RWPE2 (cell line): Measurements from ENCODE around the gene GFM1.
A peak's percentile ranks its signal among the peaks of the same experiment; 100 is the strongest.

Experiments
- ATAC-seq: fragments of 200-7000 bp; cut with Tn5 transposase; 3 replicates; pipeline ENCODE4 v1.9.1; 2021; ENCODE audit warnings: low read depth
- DNase-seq: peaks from one replicate; pipeline ENCODE4 v3.0.0-alpha.2; 2020; ENCODE audit warnings: low spot score
- H3K27ac ChIP-seq: fragments of 450-650 bp; 2 replicates; pipeline ENCODE4 v1.5.1; 2017; ENCODE audit warnings: mild to moderate bottlenecking; ENCODE audit not compliant: poor library complexity, severe bottlenecking
- H3K27me3 ChIP-seq: fragments of 250-450 bp; sonication (Bioruptor Pico); 2 replicates; pipeline ENCODE4 v1.5.1; 2021; ENCODE audit warnings: mild to moderate bottlenecking, moderate library complexity; ENCODE audit not compliant: insufficient read depth, poor library complexity, severe bottlenecking
- H3K36me3 ChIP-seq: fragments of 250-450 bp; sonication (Bioruptor Pico); 2 replicates; pipeline ENCODE4 v1.5.1; 2020; ENCODE audit warnings: low read depth, mild to moderate bottlenecking, moderate library complexity
- H3K4me1 ChIP-seq: fragments of 250-450 bp; sonication (Bioruptor Pico); 2 replicates; pipeline ENCODE4 v1.5.1; 2021; ENCODE audit warnings: mild to moderate bottlenecking, moderate library complexity; ENCODE audit not compliant: insufficient read depth, poor library complexity, severe bottlenecking
- H3K4me3 ChIP-seq: fragments of 250-450 bp; sonication (Bioruptor Pico); 2 replicates; pipeline ENCODE4 v1.5.1; 2021; ENCODE audit warnings: mild to moderate bottlenecking, moderate library complexity; ENCODE audit not compliant: severe bottlenecking
- H3K9me3 ChIP-seq: fragments of 250-450 bp; sonication (Bioruptor Pico); 2 replicates; pipeline ENCODE4 v1.5.1; 2021; ENCODE audit warnings: mild to moderate bottlenecking, moderate library complexity; ENCODE audit not compliant: severe bottlenecking
- TF ChIP-seq, protein P1 (sequence below): fragments of 450-650 bp; IDR thresholded peaks from one replicate; pipeline ENCODE4 v1.5.1; 2017; ENCODE audit warnings: mild to moderate bottlenecking, moderate library complexity; ENCODE audit not compliant: poor library complexity, severe bottlenecking

Gene GFM1

DNA sequence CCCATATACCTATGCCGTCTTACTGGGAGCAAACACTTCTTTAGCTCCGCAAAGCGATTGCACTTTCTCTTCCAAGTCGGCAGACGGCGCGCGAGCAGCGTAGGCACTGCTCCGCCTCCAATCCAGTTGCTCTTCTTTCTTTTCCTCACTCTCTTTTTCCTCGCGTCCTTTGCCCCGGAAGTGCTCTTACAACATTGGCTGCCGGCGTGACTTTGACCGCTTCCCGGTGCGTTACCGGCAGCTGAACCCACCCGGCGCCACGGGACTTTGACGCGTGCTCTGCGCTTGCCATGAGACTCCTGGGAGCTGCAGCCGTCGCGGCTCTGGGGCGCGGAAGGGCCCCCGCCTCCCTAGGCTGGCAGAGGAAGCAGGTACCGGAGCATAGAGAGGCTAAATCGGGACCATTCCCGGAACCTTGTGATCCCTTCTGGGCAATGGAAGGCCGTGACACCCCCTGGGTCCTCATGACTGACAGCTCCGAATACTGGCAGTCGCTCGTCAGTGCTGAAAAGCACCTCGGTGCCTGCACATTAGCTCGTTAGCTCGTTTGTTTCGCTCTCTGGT, at the start of gene GFM1:
Gene GFM1 (plus strand): TSS at position 183 of the 564 bp plus-strand sequence. CDS start 108 bp downstream, at position 291.
- TF ChIP-seq, protein P1, sequence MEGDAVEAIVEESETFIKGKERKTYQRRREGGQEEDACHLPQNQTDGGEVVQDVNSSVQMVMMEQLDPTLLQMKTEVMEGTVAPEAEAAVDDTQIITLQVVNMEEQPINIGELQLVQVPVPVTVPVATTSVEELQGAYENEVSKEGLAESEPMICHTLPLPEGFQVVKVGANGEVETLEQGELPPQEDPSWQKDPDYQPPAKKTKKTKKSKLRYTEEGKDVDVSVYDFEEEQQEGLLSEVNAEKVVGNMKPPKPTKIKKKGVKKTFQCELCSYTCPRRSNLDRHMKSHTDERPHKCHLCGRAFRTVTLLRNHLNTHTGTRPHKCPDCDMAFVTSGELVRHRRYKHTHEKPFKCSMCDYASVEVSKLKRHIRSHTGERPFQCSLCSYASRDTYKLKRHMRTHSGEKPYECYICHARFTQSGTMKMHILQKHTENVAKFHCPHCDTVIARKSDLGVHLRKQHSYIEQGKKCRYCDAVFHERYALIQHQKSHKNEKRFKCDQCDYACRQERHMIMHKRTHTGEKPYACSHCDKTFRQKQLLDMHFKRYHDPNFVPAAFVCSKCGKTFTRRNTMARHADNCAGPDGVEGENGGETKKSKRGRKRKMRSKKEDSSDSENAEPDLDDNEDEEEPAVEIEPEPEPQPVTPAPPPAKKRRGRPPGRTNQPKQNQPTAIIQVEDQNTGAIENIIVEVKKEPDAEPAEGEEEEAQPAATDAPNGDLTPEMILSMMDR: peak; percentile 97
- Histone ChIP-seq H3K36me3 (peaks cover 33% of the 10 kb centered on the region), H3K27me3 (no peaks in the 10 kb centered on the region), H3K27ac (peak within 1 kb of the TSS; percentile 44), H3K4me3 (peak within 1 kb of the TSS; percentile 94), H3K4me1 (no peaks in the 10 kb centered on the region), H3K9me3 (no peaks in the 10 kb centered on the region)
- ATAC-seq: peak; percentile 97
- DNase-seq: peak; percentile 90

DNA sequence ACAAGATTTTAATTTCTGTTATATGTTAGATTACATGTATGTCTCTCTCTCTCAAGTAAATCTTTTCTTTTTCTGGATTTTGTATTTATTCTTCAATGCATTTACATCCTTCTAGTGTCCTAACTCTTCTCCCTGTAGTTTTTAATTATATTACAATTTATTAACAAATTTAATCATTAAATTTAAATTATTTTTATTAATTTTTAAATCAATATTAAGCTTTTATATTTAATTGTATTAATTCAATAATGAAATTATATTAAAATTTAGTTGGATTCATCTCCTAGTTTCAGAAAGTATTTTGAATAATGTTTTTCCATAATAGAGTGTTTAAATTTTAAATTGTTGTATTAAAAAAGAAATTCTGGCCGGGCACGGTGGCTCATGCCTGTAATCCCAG, 43.5 kb upstream of the GFM1 start:
- H3K27ac ChIP-seq: no peak overlapping the region
- no peaks in the 10 kb centered on the region for H3K4me1 ChIP-seq
- H3K4me3 ChIP-seq: no peak overlapping the region
- H3K27me3 ChIP-seq: no peaks in the 10 kb centered on the region
- H3K9me3 ChIP-seq: no peaks in the 10 kb centered on the region
- TF ChIP-seq, protein P1: no peak
- peaks cover 9% of the 10 kb centered on the region; the same call in 1 of the 2 replicates for H3K36me3 ChIP-seq
- DNase-seq: no peak
- no peak for ATAC-seq

DNA sequence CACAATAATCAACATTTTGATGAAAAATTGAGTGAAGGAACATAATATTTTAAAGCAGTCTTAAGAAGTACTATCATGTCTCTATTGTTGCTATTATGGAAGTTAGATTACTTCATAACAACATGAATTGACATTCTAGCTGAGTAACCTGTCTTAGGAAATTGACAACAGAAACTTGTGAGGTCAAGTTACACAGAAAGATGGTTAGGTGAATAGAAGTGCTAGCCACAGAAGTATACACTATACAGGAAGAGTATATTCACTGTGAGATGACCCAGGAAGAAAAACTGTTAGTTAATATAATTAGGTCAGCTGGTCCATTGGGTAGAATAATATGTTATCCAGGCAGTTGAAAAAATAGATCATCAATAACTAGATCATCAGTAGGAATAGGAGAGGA, 42.1 kb upstream of the GFM1 start:
- H3K4me1 ChIP-seq: no peaks in the 10 kb centered on the region
- H3K36me3 ChIP-seq: peaks cover 9% of the 10 kb centered on the region; the same call in 1 of the 2 replicates
- TF ChIP-seq, protein P1: no peak
- no peak overlapping the region for H3K4me3 ChIP-seq
- no peak overlapping the region for H3K27ac ChIP-seq
- ATAC-seq: no peak
- H3K9me3 ChIP-seq: no peaks in the 10 kb centered on the region
- no peak for DNase-seq
- H3K27me3 ChIP-seq: no peaks in the 10 kb centered on the region

DNA sequence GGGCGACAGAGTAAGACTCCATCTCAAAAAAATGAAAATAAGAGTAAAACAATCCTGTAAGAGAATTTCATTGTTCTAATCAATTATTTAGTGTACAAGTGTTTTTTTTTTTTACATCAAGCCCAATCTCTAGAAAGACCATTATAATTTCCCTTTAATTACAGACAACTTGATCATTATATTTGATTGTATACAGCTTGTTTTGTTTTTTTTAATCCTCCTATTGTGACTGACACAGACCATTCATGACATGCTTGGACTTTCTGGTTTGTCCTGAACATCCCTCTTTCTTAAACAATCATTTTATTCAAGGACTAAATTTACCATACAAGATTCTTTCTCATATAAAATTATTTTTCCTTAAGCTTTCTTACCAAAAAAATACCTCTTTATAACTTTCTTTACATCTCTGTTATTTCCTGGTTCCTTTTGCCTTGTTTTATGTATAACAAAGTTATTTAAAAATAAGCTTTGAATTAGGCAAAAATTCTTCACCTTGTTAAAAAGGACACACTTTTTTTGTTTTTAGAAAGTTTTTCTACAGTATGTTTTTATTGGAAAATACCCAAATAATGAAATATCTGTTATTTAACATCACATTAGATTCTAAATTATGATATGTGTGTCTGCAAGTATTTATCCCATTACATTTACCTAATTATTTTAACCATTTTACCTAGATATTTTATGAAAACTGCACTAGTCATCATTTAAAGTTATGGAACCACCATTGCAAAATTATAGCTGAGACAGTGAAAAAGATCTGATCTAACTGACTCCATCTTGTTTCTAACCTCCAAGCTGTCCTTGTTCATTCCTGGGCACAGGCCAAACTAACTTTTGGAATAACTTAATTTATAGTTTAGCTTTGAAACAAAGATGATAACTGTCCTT, 26.1 kb upstream of the GFM1 start:
- Histone ChIP-seq H3K27ac (no peak overlapping the region), H3K4me1 (no peaks in the 10 kb centered on the region), H3K36me3 (no peaks in the 10 kb centered on the region), H3K9me3 (peaks cover 12% of the 10 kb centered on the region), H3K27me3 (no peaks in the 10 kb centered on the region), H3K4me3 (no peak overlapping the region)
- TF ChIP-seq, protein P1: no peak
- ATAC-seq (no peak), DNase-seq (no peak)
